DOHH2 (cell line): ENCODE data around the gene IL17REL.

ENCODE experiments used
- EZH2phosphoT487 ChIP-seq: fragments of 200-600 bp; sonication (generic); IDR thresholded peaks from 2 replicates; pipeline ENCODE4 v1.6.1; 2017; ENCODE audit warnings: borderline replicate concordance, mild to moderate bottlenecking, antibody characterized with exemption, low read length, moderate library complexity, mixed read lengths
- TF ChIP-seq, protein P1 (sequence below): fragments of 200-600 bp; sonication (generic); IDR thresholded peaks from one replicate; pipeline ENCODE4 v1.5.1; 2014; ENCODE audit warnings: antibody characterized with exemption, mild to moderate bottlenecking, low read depth, low read length; ENCODE audit not compliant: poor library complexity, severe bottlenecking

DNA sequence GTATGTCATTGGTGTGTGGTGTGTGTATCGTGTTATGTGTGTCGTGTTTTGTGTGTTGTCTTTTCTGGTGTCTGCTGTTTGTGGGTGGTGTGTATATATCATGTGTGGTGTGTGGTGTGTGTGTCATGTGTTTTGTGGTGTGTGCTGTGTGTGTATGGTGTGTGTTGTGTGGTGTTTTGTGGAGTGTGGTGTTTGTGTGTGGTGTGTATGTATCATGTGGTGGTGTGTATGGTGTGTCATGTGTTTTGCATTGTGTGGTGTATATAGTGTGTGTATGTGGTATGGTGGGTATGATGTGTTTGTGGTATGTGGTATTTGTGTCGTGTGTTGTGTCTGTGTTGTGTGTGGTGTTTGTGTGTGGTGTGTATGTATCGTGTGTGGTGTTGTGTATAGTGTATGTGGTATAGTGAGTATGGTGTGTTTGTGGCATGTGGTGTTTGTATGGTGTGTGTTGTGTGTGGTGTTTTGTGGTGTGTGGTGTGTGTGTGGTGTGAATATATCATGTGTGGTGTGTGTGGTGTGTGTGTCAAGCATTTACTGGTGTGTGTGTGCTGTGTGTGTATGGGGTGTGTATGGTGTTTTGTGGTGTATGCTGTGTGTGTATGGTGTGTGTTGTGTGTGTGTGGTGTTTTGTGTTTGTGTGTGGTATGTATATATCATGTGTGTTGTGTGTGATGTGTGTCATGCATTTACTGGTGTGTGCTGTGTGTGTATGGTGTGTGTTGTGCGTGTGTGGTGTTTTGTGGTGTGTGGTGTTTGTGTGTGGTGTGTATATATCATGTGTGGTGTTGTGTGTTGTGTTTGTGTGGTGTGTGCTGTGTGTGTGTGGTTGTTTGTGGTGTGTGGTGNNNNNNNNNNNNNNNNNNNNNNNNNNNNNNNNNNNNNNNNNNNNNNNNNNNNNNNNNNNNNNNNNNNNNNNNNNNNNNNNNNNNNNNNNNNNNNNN is 39.3 kb downstream of the IL17REL start:
- TF ChIP-seq, protein P1, sequence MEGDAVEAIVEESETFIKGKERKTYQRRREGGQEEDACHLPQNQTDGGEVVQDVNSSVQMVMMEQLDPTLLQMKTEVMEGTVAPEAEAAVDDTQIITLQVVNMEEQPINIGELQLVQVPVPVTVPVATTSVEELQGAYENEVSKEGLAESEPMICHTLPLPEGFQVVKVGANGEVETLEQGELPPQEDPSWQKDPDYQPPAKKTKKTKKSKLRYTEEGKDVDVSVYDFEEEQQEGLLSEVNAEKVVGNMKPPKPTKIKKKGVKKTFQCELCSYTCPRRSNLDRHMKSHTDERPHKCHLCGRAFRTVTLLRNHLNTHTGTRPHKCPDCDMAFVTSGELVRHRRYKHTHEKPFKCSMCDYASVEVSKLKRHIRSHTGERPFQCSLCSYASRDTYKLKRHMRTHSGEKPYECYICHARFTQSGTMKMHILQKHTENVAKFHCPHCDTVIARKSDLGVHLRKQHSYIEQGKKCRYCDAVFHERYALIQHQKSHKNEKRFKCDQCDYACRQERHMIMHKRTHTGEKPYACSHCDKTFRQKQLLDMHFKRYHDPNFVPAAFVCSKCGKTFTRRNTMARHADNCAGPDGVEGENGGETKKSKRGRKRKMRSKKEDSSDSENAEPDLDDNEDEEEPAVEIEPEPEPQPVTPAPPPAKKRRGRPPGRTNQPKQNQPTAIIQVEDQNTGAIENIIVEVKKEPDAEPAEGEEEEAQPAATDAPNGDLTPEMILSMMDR, result no peak
- TF ChIP-seq EZH2phosphoT487, result no peak
